ENCODE results near the gene FSIP1. TPM values are rescaled to one million over a fixed set of nuclear protein-coding genes. Genes with fewer than 3 reads are reported as not detected.

The FSIP1 gene
- total RNA-seq, 1 experiment from 2014 or later: 3.2 TPM

DNA sequence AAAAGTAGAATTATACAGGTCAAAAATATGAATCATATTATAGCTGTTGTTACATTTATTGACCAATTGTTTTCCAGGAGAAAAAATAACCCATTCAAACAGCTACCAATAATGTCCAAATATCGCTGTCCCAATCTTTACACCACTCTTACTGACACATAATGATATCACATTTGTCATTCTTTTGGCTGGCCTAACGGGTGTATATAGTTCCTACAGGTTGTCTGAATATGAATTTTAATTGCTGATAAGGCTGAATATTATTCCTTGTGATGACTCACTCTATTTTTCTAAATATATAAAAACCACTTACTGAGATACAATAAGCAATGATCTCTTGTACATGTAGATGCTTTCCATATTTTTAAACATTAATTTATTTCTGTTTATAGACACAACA, 76.4 kb downstream of the FSIP1 start:
- BruUV-seq (replicated peaks): no TSS peak
- TF ChIP-seq, protein P1, sequence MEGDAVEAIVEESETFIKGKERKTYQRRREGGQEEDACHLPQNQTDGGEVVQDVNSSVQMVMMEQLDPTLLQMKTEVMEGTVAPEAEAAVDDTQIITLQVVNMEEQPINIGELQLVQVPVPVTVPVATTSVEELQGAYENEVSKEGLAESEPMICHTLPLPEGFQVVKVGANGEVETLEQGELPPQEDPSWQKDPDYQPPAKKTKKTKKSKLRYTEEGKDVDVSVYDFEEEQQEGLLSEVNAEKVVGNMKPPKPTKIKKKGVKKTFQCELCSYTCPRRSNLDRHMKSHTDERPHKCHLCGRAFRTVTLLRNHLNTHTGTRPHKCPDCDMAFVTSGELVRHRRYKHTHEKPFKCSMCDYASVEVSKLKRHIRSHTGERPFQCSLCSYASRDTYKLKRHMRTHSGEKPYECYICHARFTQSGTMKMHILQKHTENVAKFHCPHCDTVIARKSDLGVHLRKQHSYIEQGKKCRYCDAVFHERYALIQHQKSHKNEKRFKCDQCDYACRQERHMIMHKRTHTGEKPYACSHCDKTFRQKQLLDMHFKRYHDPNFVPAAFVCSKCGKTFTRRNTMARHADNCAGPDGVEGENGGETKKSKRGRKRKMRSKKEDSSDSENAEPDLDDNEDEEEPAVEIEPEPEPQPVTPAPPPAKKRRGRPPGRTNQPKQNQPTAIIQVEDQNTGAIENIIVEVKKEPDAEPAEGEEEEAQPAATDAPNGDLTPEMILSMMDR (IDR thresholded peaks at IDR 0.05; ENCODE audit: unreplicated experiment): no peak
- intact Hi-C loops (cut with micrococcal nuclease): no loop called here
- ChIA-PET CTCF (interaction anchor here (0.6 kb wide), 1 partner anchor 16 kb away, joined by 3 read pairs; no protein-coding TSS in a partner anchor), POLR2A (no interaction called here)
- Mint-ChIP-seq H3K36me3 (ENCODE audit: insufficient read depth, unreplicated experiment) (no peaks in the 10 kb centered on the region), H3K4me3 (ENCODE audit: unreplicated experiment) (no peak overlapping the region), H3K4me1 (ENCODE audit: insufficient read depth, unreplicated experiment) (peaks cover 6% of the 10 kb centered on the region), H3K27me3 (ENCODE audit: insufficient read depth, unreplicated experiment) (no peaks in the 10 kb centered on the region), H3K9me3 (ENCODE audit: unreplicated experiment) (no peaks in the 10 kb centered on the region), H3K27ac (ENCODE audit: low read depth, unreplicated experiment) (no peak overlapping the region)
- no peak for DNase-seq (ENCODE audit: unreplicated experiment)

DNA sequence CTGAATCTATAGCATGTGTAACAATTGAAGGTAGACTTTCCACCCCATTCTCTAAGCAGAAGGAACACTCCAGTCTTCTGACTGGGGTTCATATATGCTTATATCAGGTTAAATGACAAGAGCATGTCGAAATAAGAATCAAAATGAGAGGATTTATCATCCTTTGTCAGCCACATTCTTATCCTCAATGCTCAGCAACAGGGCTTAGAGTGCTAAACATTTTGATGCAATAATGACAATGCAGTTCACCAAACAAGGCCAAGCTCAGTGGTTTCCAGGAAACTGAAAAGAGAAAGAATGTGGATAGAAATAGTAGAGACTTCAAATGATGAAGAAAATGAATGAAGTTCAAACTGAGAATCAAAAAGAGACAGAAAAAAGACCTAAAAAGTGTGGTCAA, 78.0 kb downstream of the FSIP1 start:
- TF ChIP-seq, protein P1 (IDR thresholded peaks at IDR 0.05; ENCODE audit: unreplicated experiment): no peak
- H3K4me1 Mint-ChIP-seq (ENCODE audit: insufficient read depth, unreplicated experiment): peaks cover 6% of the 10 kb centered on the region
- H3K36me3 Mint-ChIP-seq (ENCODE audit: insufficient read depth, unreplicated experiment): no peaks in the 10 kb centered on the region
- intact Hi-C loops (cut with micrococcal nuclease): no loop called here
- H3K27me3 Mint-ChIP-seq (ENCODE audit: insufficient read depth, unreplicated experiment): no peaks in the 10 kb centered on the region
- no peaks in the 10 kb centered on the region for H3K9me3 Mint-ChIP-seq (ENCODE audit: unreplicated experiment)
- H3K27ac Mint-ChIP-seq (ENCODE audit: low read depth, unreplicated experiment): no peak overlapping the region
- POLR2A ChIA-PET: interaction anchor here (0.8 to 0.9 kb wide), 2 partner anchors 12 to 14 kb away, joined by 3 read pairs; no protein-coding TSS in a partner anchor
- BruUV-seq (replicated peaks): no TSS peak
- no peak overlapping the region for H3K4me3 Mint-ChIP-seq (ENCODE audit: unreplicated experiment)
- no peak for DNase-seq (ENCODE audit: unreplicated experiment)
- CTCF ChIA-PET: interaction anchor here (0.6 kb wide), 1 partner anchor 1006 kb away, joined by 6 read pairs; no protein-coding TSS in a partner anchor

GRCh38 chr15:39704235-39704634, 78.4 kb downstream of the FSIP1 start:
- TF ChIP-seq, protein P1 (IDR thresholded peaks at IDR 0.05; ENCODE audit: unreplicated experiment): no peak
- no peak overlapping the region for H3K4me3 Mint-ChIP-seq (ENCODE audit: unreplicated experiment)
- no peak overlapping the region for H3K27ac Mint-ChIP-seq (ENCODE audit: low read depth, unreplicated experiment)
- no TSS peak for BruUV-seq (replicated peaks)
- CTCF ChIA-PET: interaction anchor here (0.6 kb wide), 1 partner anchor 337 kb away, joined by 3 read pairs; no protein-coding TSS in a partner anchor
- no peaks in the 10 kb centered on the region for H3K9me3 Mint-ChIP-seq (ENCODE audit: unreplicated experiment)
- POLR2A ChIA-PET: interaction anchor here (0.8 to 0.9 kb wide), 2 partner anchors 12 to 15 kb away, joined by 3 read pairs; no protein-coding TSS in a partner anchor
- no peak for DNase-seq (ENCODE audit: unreplicated experiment)
- H3K4me1 Mint-ChIP-seq (ENCODE audit: insufficient read depth, unreplicated experiment): peaks cover 6% of the 10 kb centered on the region
- no peaks in the 10 kb centered on the region for H3K36me3 Mint-ChIP-seq (ENCODE audit: insufficient read depth, unreplicated experiment)
- H3K27me3 Mint-ChIP-seq (ENCODE audit: insufficient read depth, unreplicated experiment): no peaks in the 10 kb centered on the region
- intact Hi-C loops (cut with micrococcal nuclease): no loop called here

GRCh38 chr15:39701988-39702387, 80.7 kb downstream of the FSIP1 start:
- DNase-seq (ENCODE audit: unreplicated experiment): no peak
- no peaks in the 10 kb centered on the region for H3K9me3 Mint-ChIP-seq (ENCODE audit: unreplicated experiment)
- POLR2A ChIA-PET: interaction anchor here (0.6 to 1.0 kb wide), 2 partner anchors 115 to 232 kb away, joined by 3 read pairs; partner anchors contain the start of gene EIF2AK4
- peaks cover 6% of the 10 kb centered on the region for H3K4me1 Mint-ChIP-seq (ENCODE audit: insufficient read depth, unreplicated experiment)
- intact Hi-C loops (cut with micrococcal nuclease): no loop called here
- H3K4me3 Mint-ChIP-seq (ENCODE audit: unreplicated experiment): no peak overlapping the region
- H3K27ac Mint-ChIP-seq (ENCODE audit: low read depth, unreplicated experiment): no peak overlapping the region
- H3K36me3 Mint-ChIP-seq (ENCODE audit: insufficient read depth, unreplicated experiment): no peaks in the 10 kb centered on the region
- no TSS peak for BruUV-seq (replicated peaks)
- CTCF ChIA-PET: interaction anchor here (0.6 to 4.3 kb wide), 5 partner anchors 10 to 657 kb away, joined by 3 to 24 read pairs (median 5); no protein-coding TSS in a partner anchor
- no peaks in the 10 kb centered on the region for H3K27me3 Mint-ChIP-seq (ENCODE audit: insufficient read depth, unreplicated experiment)
- TF ChIP-seq, protein P1 (IDR thresholded peaks at IDR 0.05; ENCODE audit: unreplicated experiment): no peak
